HEK293 (cell line): ENCODE results near the gene PTPRK.

Experiments
- CTCF ChIP-seq: fragments of 450-650 bp; formaldehyde crosslinking; IDR thresholded peaks from 2 replicates; pipeline ENCODE4 v1.5.1; 2016; ENCODE audit warnings: missing biosample characterization, missing genetic modification characterization
- RBAK ChIP-seq: fragments of 450-650 bp; formaldehyde crosslinking; IDR thresholded peaks from 2 replicates; pipeline ENCODE4 v1.5.1; 2016; ENCODE audit warnings: missing biosample characterization, missing genetic modification characterization
- SP2 ChIP-seq: fragments of 450-650 bp; formaldehyde crosslinking; IDR thresholded peaks from 2 replicates; pipeline ENCODE4 v1.5.1; 2016; ENCODE audit warnings: missing biosample characterization, missing genetic modification characterization
- SP3 ChIP-seq: fragments of 450-650 bp; formaldehyde crosslinking; IDR thresholded peaks from 2 replicates; pipeline ENCODE4 v1.5.1; 2016; ENCODE audit warnings: missing biosample characterization, missing genetic modification characterization
- ZFP69B ChIP-seq: fragments of 450-650 bp; formaldehyde crosslinking; IDR thresholded peaks from 2 replicates; pipeline ENCODE4 v1.5.1; 2016; ENCODE audit warnings: missing biosample characterization, missing genetic modification characterization
- ZNF23 ChIP-seq: fragments of 450-650 bp; formaldehyde crosslinking; IDR thresholded peaks from 2 replicates; pipeline ENCODE4 v1.5.1; 2016; ENCODE audit warnings: missing biosample characterization, missing genetic modification characterization, borderline replicate concordance
- ZNF24 ChIP-seq: fragments of 450-650 bp; formaldehyde crosslinking; IDR thresholded peaks from 2 replicates; pipeline ENCODE4 v1.5.1; 2016; ENCODE audit warnings: missing biosample characterization, missing genetic modification characterization
- ZNF274 ChIP-seq, 2 experiments: fragments of 200-500 bp in 1 of 2; fragments of 450-650 bp in 1 of 2; sonication (Bioruptor generic) in 1 of 2; formaldehyde crosslinking in 1 of 2; IDR thresholded peaks; 2 replicates each; pipeline versions ENCODE4 v1.5.1 to v1.6.1; 2014 to 2016; ENCODE audit warnings: borderline replicate concordance in 1 of 2, inconsistent platforms in 1 of 2, low read length in 1 of 2, missing biosample characterization in 1 of 2, missing genetic modification characterization in 1 of 2
- ZNF302 ChIP-seq: fragments of 450-650 bp; formaldehyde crosslinking; IDR thresholded peaks from 2 replicates; pipeline ENCODE4 v1.5.1; 2016; ENCODE audit warnings: missing biosample characterization, missing genetic modification characterization, low read depth
- ZNF558 ChIP-seq: fragments of 450-650 bp; formaldehyde crosslinking; IDR thresholded peaks from 2 replicates; pipeline ENCODE4 v1.5.1; 2016; ENCODE audit warnings: missing biosample characterization, missing genetic modification characterization
- ZNF660 ChIP-seq: fragments of 450-650 bp; IDR thresholded peaks from 2 replicates; pipeline ENCODE4 v1.5.1; 2018; ENCODE audit warnings: missing biosample characterization, mild to moderate bottlenecking, missing genetic modification characterization

- TF ChIP-seq CTCF (tag by site-specific recombination) = no peak
- no peak for TF ChIP-seq SP2 (tag by site-specific recombination)
- no peak for TF ChIP-seq ZNF660 (tag by site-specific recombination)
- no peak for TF ChIP-seq ZNF23 (tag by site-specific recombination)
- TF ChIP-seq ZFP69B = no peak
- TF ChIP-seq RBAK = no peak
- TF ChIP-seq ZNF24 (tag by site-specific recombination) = no peak
- TF ChIP-seq ZNF274 (IDR thresholded peaks at IDR 0.05; ENCODE audit: low read length) = no peak
- TF ChIP-seq ZNF274 (tag by site-specific recombination; IDR thresholded peaks at IDR 0.05; ENCODE audit: borderline replicate concordance) = no peak
- TF ChIP-seq SP3 (tag by site-specific recombination) = no peak
- TF ChIP-seq ZNF558 (tag by site-specific recombination) = no peak
- no peak for TF ChIP-seq ZNF302 (tag by site-specific recombination)
Measured at GRCh38 chr6:128410584-128410983, 109.8 kb downstream of the PTPRK start.
